ENCODE data around the gene TRPM5. TPM values are rescaled to one million over a fixed set of nuclear protein-coding genes. Genes with fewer than 3 reads are reported as not detected.

Gene TRPM5
- total and polyA plus RNA-seq, 2 of the 4 experiments (the other 2 are of a cell fraction) = not detected

DNA sequence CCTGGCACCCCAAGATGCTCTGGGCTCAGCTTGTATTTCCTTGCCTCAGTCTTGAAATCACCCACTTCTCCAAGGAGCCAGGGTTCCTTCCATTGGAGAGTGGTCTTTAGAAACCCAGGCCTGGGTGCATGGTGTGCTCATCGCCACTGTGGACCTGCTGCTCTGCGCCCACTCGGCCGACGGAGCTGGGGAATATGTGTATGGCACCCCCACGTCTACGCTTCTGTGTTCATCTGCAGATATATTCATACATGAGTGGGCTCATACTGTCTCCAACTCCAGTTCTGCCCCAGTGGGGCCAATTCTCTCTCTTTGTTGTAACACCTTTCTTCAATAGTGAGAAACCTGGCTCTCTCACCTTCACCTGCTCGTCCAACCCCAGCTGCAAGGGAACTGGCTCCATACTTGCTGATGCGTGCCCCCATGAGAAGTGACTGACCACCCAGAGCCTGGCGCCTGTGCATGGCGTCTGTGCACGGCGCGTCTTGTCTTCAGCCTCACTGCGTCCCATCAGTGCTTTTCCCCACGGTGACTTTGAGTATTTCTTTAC is 40.3 kb upstream of the TRPM5 start:
- H4K20me1 ChIP-seq (ENCODE audit: insufficient read depth, low read length) = no peaks in the 10 kb centered on the region
- BruUV-seq (replicated peaks) = no TSS peak
- no peak overlapping the region for H3K14ac ChIP-seq (replicated peaks; ENCODE audit: low read depth, low read length)
- 90% methylated on average over 8 of the region's 16 CpGs; no CpG with 5 or more reads in 1 of the 2 experiments for WGBS, 2 experiments (ENCODE audit: extremely low coverage in 2 of 2, insufficient read length in 1 of 2)
- TF ChIP-seq CTCF (conservative IDR thresholded peaks at IDR 0.05; ENCODE audit: low read depth, low read length) = no peak
- TF ChIP-seq RFX5 (IDR thresholded peaks at IDR 0.05; ENCODE audit: low read depth, low read length) = no peak
- TF ChIP-seq CHD1 (IDR thresholded peaks at IDR 0.05; ENCODE audit: low read depth, low read length) = no peak
- no peak for TF ChIP-seq MXI1 (IDR thresholded peaks at IDR 0.05; ENCODE audit: borderline replicate concordance, low read depth, low read length)
- no peak for TF ChIP-seq POLR2A (IDR thresholded peaks at IDR 0.05; ENCODE audit: low read depth, low read length)
- no peak for TF ChIP-seq MAZ (IDR thresholded peaks at IDR 0.05; ENCODE audit: borderline replicate concordance, low read depth, low read length)
- TF ChIP-seq RAD21 (IDR thresholded peaks at IDR 0.05; ENCODE audit: low read length) = no peak
- TF ChIP-seq, protein P1, sequence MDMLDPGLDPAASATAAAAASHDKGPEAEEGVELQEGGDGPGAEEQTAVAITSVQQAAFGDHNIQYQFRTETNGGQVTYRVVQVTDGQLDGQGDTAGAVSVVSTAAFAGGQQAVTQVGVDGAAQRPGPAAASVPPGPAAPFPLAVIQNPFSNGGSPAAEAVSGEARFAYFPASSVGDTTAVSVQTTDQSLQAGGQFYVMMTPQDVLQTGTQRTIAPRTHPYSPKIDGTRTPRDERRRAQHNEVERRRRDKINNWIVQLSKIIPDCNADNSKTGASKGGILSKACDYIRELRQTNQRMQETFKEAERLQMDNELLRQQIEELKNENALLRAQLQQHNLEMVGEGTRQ (IDR thresholded peaks at IDR 0.05; ENCODE audit: low read depth, low read length) = no peak
- no peak for TF ChIP-seq CEBPB (IDR thresholded peaks at IDR 0.05; ENCODE audit: low read depth, low read length)
- no peak for TF ChIP-seq NFE2L2 (IDR thresholded peaks at IDR 0.05; ENCODE audit: low read depth, low read length)
- TF ChIP-seq ELK1 (IDR thresholded peaks at IDR 0.05; ENCODE audit: borderline replicate concordance, low read depth, low read length) = no peak
- no peak for TF ChIP-seq FOS (IDR thresholded peaks at IDR 0.05; ENCODE audit: low read depth, low read length)
- no peak for TF ChIP-seq BHLHE40 (IDR thresholded peaks at IDR 0.05; ENCODE audit: low read depth, low read length)
- no peak for TF ChIP-seq RCOR1 (IDR thresholded peaks at IDR 0.05; ENCODE audit: insufficient replicate concordance, low read length)
- TF ChIP-seq MAFK (IDR thresholded peaks at IDR 0.05; ENCODE audit: low read depth, low read length) = no peak
- TF ChIP-seq SMC3 (IDR thresholded peaks at IDR 0.05; ENCODE audit: low read depth, low read length) = no peak
- no peak overlapping the region for H3K27ac ChIP-seq (ENCODE audit: insufficient read depth, low read length)
- no peak overlapping the region for H2BK120ac ChIP-seq (ENCODE audit: low read depth, low read length)
- H3K4me1 ChIP-seq (ENCODE audit: control insufficient read depth, insufficient read depth, low read length) = no peaks in the 10 kb centered on the region
- dilution Hi-C loops (cut with HindIII; ENCODE audit: low sequenced_read_pairs, unreplicated experiment) (no loop called here), in situ Hi-C loops (cut with MboI; ENCODE audit: low sequenced_read_pairs) (no loop called here), intact Hi-C loops (cut with micrococcal nuclease) (no loop called here)
- peaks cover 21% of the 10 kb centered on the region for H3K27me3 ChIP-seq (ENCODE audit: control insufficient read depth, insufficient read depth, low read length)
- H3K56ac ChIP-seq (ENCODE audit: extremely low read depth, insufficient read depth, low read length) = no peak overlapping the region
- H3K4me3 ChIP-seq (ENCODE audit: insufficient read depth, low read depth, low read length) = no peak overlapping the region
- H4K91ac ChIP-seq (ENCODE audit: insufficient read depth, low read depth, low read length) = no peak overlapping the region
- H4K5ac ChIP-seq (ENCODE audit: low read depth, low read length) = no peak overlapping the region
- no peaks in the 10 kb centered on the region for H3K79me1 ChIP-seq (ENCODE audit: low read depth in 1 of 2, low read length in 2 of 2)
- H3K36me3 ChIP-seq (ENCODE audit: control insufficient read depth, insufficient read depth, low read length) = no peaks in the 10 kb centered on the region
- H2BK20ac ChIP-seq (ENCODE audit: low read depth, low read length) = no peak overlapping the region
- H2AK5ac ChIP-seq (ENCODE audit: low read depth, low read length) = no peak overlapping the region
- DNase-seq (no peak), ATAC-seq (ENCODE audit: low read depth) (no peak)
- H3K4me2 ChIP-seq (ENCODE audit: low read depth, low read length) = no peak overlapping the region
- H2BK15ac ChIP-seq (ENCODE audit: low read depth, low read length) = no peak overlapping the region
- no peak overlapping the region for H2BK5ac ChIP-seq (ENCODE audit: low read depth, low read length, poor library complexity, severe bottlenecking)
- POLR2A ChIA-PET (ENCODE audit: unreplicated experiment) = no interaction called here
- no peak overlapping the region for H3K23ac ChIP-seq (ENCODE audit: low read depth, low read length)
- H3K9ac ChIP-seq (ENCODE audit: low read depth, low read length) = no peak overlapping the region
- H3K9me1 ChIP-seq (ENCODE audit: insufficient read depth, low read length) = no peaks in the 10 kb centered on the region
- no peak overlapping the region for H2AK9ac ChIP-seq (replicated peaks; ENCODE audit: low read depth, low read length, poor library complexity)
- H2AFZ ChIP-seq (replicated peaks; ENCODE audit: low read length, poor library complexity) = no peak overlapping the region
- no peak overlapping the region for H3K18ac ChIP-seq (ENCODE audit: low read depth, low read length)
- H3K4ac ChIP-seq (ENCODE audit: low read depth, low read length) = no peak overlapping the region
- H4K8ac ChIP-seq (ENCODE audit: low read depth in 2 of 2, low read length in 2 of 2) = no peak overlapping the region
- H3K9me3 ChIP-seq (ENCODE audit: control insufficient read depth, insufficient read depth, low read length) = peaks cover 4% of the 10 kb centered on the region; the same call in 1 of the 2 replicates
- CTCF ChIA-PET = no interaction called here
